ENCODE measurements around the gene PTGES3.

DNA sequence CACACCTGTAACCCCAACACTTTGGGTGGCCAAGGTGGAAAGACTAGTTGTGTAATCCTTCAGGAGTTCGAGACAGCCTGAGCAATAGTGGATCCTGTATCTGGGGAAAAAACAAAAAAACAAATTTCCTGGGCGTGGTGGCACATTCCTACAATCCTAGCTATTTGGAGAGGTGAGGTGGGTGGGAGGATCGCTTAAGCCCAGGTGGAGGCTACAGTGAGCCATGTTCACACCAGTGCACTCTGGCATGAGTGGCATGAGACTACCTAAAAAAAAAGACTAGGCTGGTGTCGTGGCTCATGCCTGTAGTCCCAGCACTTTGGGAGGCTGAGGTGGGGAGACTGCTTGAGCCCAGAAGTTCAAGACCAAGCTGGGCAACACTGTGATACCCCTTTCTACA is 17.2 kb downstream of the PTGES3 start:
- TF ChIP-seq EZH2 (IDR thresholded peaks at IDR 0.05; ENCODE audit: borderline replicate concordance, insufficient read depth, low read length, poor library complexity, severe bottlenecking): no peak
- TF ChIP-seq, protein P1, sequence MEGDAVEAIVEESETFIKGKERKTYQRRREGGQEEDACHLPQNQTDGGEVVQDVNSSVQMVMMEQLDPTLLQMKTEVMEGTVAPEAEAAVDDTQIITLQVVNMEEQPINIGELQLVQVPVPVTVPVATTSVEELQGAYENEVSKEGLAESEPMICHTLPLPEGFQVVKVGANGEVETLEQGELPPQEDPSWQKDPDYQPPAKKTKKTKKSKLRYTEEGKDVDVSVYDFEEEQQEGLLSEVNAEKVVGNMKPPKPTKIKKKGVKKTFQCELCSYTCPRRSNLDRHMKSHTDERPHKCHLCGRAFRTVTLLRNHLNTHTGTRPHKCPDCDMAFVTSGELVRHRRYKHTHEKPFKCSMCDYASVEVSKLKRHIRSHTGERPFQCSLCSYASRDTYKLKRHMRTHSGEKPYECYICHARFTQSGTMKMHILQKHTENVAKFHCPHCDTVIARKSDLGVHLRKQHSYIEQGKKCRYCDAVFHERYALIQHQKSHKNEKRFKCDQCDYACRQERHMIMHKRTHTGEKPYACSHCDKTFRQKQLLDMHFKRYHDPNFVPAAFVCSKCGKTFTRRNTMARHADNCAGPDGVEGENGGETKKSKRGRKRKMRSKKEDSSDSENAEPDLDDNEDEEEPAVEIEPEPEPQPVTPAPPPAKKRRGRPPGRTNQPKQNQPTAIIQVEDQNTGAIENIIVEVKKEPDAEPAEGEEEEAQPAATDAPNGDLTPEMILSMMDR (IDR thresholded peaks at IDR 0.05; ENCODE audit: poor library complexity, severe bottlenecking): no peak
- no peak for TF ChIP-seq EP300 (conservative IDR thresholded peaks at IDR 0.05; ENCODE audit: poor library complexity, severe bottlenecking)
- no peak for TF ChIP-seq TAF1 (IDR thresholded peaks at IDR 0.05; ENCODE audit: low read depth)
- no peak for TF ChIP-seq REST (IDR thresholded peaks at IDR 0.05; ENCODE audit: borderline replicate concordance)
- no peak for TF ChIP-seq POLR2AphosphoS5 (IDR thresholded peaks at IDR 0.05)
- TF ChIP-seq RAD21 (conservative IDR thresholded peaks at IDR 0.05): no peak
- TF ChIP-seq MXI1 (conservative IDR thresholded peaks at IDR 0.05; ENCODE audit: poor library complexity, severe bottlenecking): no peak
- TF ChIP-seq SMC3 (conservative IDR thresholded peaks at IDR 0.05; ENCODE audit: poor library complexity): no peak
